Brain microvascular endothelial cell (primary cell): ENCODE data around the gene COG5.

Source experiments
- DNase-seq: peaks from one replicate; pipeline ENCODE4 v3.0.0-alpha.2; 2020
- H3K27ac ChIP-seq: fragments of 250-450 bp; sonication (Bioruptor Pico); 2 replicates; pipeline ENCODE4 v1.5.1; 2020; ENCODE audit warnings: mild to moderate bottlenecking, moderate library complexity
- H3K27me3 ChIP-seq: fragments of 250-450 bp; sonication (Bioruptor Pico); replicated peaks from 2 replicates; pipeline ENCODE4 v1.5.1; 2020; ENCODE audit warnings: mild to moderate bottlenecking
- H3K36me3 ChIP-seq: fragments of 250-450 bp; sonication (Bioruptor Pico); replicated peaks from 2 replicates; pipeline ENCODE4 v1.5.1; 2020; ENCODE audit warnings: mild to moderate bottlenecking
- H3K4me3 ChIP-seq: 2 replicates; pipeline ENCODE4 v1.5.1; 2011; ENCODE audit warnings: low read depth, mild to moderate bottlenecking, control low read depth, low read length, moderate library complexity
- CTCF ChIP-seq: IDR thresholded peaks from 2 replicates; pipeline ENCODE4 v1.5.1; 2011; ENCODE audit warnings: low read depth, mild to moderate bottlenecking, moderate library complexity, low read length, control low read depth, inconsistent platforms; ENCODE audit errors: missing control alignments
- in situ Hi-C: cut with HindIII; loops from 2 replicates; pipeline ENCODE4 v1.10.0; 2017; ENCODE audit warnings: low sequenced_read_pairs, low pct_ligation_motif_present

COG5 gene

DNA sequence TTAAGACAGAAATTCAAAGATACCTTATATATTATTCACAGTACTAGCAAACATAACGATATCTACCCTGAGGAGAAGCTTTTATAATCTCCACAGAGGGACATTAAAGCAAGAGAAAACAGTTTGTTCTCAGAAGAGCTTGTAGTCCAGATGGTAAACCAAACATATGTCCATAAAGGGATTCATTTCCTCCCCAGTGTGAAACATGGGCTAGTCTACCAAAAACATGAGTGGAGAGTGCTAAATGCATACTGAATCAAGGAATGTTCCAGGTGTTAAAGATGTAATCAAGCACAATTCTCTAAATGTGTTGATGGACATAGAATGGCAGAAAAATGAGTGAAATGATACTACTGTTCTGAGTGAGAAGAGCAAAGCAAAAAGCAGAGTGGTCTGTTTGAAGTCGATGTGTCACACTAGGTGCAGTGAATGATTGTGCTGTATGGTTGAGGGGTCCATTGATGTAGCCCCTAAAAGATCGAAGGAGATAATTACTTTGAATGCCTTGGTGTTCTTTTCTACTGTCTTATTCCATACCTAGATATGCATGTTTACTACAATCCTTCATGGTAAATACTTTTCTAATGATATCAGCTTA lies 41.6 kb upstream of the COG5 start:
- H3K27ac ChIP-seq: no peak overlapping the region
- DNase-seq: no peak

DNA sequence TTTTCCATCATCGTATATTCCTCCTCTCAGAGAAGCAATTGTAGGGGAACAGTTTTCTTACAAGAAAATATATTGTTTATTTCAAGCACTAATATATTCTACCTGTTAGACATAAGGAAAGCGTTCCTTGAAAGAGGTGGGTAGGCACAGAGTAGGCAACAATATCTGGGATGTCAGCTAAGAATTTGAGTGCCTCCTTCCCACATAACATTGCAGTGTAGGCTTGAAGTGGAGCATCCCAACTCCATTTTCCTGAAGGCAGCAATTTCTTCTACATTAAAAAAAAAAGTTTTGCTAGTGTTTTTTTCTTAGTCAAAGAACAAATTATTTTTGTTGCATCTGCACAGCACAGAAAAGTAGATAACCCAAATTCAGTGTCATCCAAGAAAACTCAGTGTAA lies 37.1 kb upstream of the COG5 start:
- TF ChIP-seq CTCF: no peak
- in situ Hi-C loops: no loop called here
- Histone ChIP-seq H3K27ac (no peak overlapping the region), H3K36me3 (peaks cover 15% of the 10 kb centered on the region), H3K4me3 (no peak overlapping the region), H3K27me3 (no peaks in the 10 kb centered on the region)
- no peak for DNase-seq

More for the DNA sequence above, 41.6 kb upstream of the COG5 start:
- in situ Hi-C loops: no loop called here
- TF ChIP-seq CTCF: no peak
- Histone ChIP-seq H3K36me3 (peaks cover 14% of the 10 kb centered on the region), H3K27me3 (no peaks in the 10 kb centered on the region), H3K4me3 (no peak overlapping the region)

- no peak overlapping the region for H3K27ac ChIP-seq
- DNase-seq: no peak
- H3K27me3 ChIP-seq: no peaks in the 10 kb centered on the region
- in situ Hi-C loops: no loop called here
- H3K4me3 ChIP-seq: no peak overlapping the region
- H3K36me3 ChIP-seq: peaks cover 15% of the 10 kb centered on the region
- TF ChIP-seq CTCF: no peak
These were observed 35.5 kb upstream of the COG5 start for GRCh38 chr7:107599262-107599661.

DNA sequence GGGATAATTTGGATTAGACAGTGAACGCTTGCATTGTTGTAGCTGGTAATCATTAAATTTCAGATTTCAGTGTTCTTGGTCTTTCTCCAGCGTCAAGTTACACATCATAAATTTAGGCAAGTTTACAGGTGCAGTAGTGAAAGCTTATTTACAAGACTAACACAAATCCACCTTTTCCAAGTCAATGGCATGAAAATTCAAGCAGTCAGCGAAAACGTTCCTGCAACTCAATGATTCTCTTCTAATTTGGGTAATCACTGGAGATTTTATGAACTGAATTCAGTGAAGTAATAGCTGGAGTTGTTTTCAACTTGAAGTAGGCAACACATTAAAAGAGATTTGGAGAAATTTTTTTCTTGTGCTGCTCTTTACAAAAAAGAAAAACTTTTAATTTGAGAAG lies 34.2 kb upstream of the COG5 start:
- in situ Hi-C loops: no loop called here
- no peak for DNase-seq
- Histone ChIP-seq H3K36me3 (peaks cover 13% of the 10 kb centered on the region), H3K27ac (no peak overlapping the region), H3K27me3 (no peaks in the 10 kb centered on the region), H3K4me3 (no peak overlapping the region)
- TF ChIP-seq CTCF: no peak

DNA sequence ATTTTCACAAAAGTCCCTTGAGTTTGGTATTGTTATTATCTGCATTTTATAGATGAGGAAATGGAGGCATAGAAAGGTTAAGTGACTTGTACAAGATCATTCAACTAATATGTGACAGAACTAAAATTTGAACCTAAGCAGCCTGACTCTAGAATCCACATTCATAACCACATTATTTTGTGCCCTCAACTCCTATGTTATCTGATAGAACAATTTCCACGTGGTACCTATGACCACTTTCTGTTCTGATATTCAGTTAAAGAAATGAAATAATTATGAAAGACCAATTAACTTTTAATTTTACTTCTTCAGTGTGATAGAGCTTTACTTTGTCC lies 33.8 kb upstream of the COG5 start:
- in situ Hi-C loops: no loop called here
- H3K36me3 ChIP-seq: peaks cover 13% of the 10 kb centered on the region
- TF ChIP-seq CTCF: no peak

GRCh38 chr7:107596881-107597581 lies 33.3 kb upstream of the COG5 start:
- DNase-seq: no peak
- TF ChIP-seq CTCF: no peak
- Histone ChIP-seq H3K27me3 (no peaks in the 10 kb centered on the region), H3K36me3 (peaks cover 13% of the 10 kb centered on the region), H3K27ac (no peak overlapping the region), H3K4me3 (no peak overlapping the region)
- in situ Hi-C loops: no loop called here

More for the DNA sequence above, 33.8 kb upstream of the COG5 start:
- H3K4me3 ChIP-seq: no peak overlapping the region
- no peak overlapping the region for H3K27ac ChIP-seq
- no peaks in the 10 kb centered on the region for H3K27me3 ChIP-seq
- no peak for DNase-seq
